SK-N-SH treated with all-trans-retinoic acid at 6 μM for 48 hours (cell line): ENCODE results near the gene VDAC1.
"Not testable (repeated sequence)": the region's sequence is repeated elsewhere in the genome, so short reads cannot be mapped to it uniquely, and the experiment has no call there.

Experiments
- SNAI2 ChIP-seq: fragments of 250-450 bp; sonication (Bioruptor Pico); IDR thresholded peaks from 2 replicates; pipeline ENCODE4 v1.5.0; 2020; ENCODE audit warnings: mild to moderate bottlenecking, moderate library complexity
- ZFP30 ChIP-seq: fragments of 450-650 bp; formaldehyde crosslinking; IDR thresholded peaks from 2 replicates; pipeline ENCODE4 v1.5.0; 2022; ENCODE audit warnings: mild to moderate bottlenecking, moderate library complexity

GRCh38 chr5:133935991-133936650 is 68.7 kb downstream of the VDAC1 start:
- TF ChIP-seq SNAI2, ZFP30 (CRISPR knock-in tag): not testable (repeated sequence)
